ENCODE results near the gene DMXL1.

Gene DMXL1, protein sequence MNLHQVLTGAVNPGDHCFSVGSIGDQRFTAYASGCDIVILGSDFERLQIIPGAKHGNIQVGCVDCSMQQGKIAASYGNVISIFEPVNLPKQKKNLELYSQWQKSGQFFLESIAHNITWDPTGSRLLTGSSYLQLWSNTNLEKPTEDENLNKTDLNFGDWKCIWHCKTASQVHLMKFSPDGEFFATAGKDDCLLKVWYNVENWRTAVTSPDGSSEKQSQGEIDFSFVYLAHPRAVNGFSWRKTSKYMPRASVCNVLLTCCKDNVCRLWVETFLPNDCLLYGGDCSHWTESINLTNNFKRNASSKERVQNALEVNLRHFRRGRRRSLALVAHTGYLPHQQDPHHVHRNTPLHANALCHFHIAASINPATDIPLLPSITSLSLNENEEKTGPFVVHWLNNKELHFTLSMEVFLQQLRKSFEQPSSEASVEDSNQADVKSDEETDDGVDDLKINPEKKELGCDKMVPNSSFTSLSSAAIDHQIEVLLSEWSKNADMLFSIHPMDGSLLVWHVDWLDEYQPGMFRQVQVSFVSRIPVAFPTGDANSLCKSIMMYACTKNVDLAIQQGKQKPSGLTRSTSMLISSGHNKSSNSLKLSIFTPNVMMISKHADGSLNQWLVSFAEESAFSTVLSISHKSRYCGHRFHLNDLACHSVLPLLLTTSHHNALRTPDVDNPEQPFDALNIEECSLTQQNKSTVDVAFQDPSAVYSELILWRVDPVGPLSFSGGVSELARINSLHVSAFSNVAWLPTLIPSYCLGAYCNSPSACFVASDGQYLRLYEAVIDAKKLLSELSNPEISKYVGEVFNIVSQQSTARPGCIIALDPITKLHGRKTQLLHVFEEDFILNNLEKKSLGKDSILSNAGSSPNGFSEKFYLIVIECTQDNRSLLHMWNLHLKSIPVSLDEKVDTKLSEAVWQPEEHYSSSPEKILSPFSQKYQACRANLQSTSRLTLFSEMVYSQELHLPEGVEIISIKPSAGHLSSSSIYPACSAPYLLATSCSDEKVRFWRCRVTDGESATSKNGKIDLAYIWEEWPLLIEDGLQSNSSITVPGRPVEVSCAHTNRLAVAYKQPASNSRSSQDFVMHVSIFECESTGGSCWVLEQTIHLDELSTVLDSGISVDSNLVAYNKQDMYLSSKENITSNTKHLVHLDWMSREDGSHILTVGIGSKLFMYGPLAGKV (N-terminal part only)

DNA sequence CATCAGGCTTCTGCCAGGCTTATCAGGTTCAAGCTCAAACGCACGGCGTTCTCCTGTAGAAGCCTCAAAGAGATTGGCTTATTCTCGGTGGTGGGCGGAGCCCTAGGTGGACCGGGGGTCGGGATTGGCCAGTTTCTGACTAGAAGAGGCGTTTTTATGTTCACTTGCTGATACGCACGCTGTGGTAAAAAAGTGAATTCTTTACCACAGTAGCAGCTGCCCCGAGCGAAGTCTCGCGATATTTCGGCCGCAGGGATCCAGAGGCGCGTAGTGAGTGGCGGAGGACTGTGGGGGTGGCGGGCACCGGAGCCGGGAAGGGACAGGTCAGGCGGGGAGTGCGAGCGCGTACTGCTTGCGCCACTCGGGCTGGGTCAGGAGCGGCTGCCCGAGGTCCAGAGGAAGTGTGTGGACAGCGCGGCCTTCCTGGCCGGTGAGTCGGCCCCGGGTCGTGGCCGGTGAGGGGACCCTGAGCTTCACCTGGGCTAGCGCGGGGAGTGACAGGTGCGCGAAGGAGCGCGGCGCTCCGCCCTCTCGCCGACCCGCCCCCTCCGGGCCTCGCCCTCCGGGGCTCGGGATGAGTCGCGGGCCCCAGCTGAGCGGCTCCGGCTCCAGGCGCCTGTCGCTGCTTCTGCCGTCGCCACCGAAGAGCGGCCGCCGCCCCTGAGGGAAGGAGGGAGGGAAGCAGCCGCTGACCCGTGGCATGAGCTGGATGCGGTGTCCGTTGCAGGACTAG, at the start of gene DMXL1:
DMXL1 (plus strand) TSS at position 260 of the 733 bp plus-strand sequence. CDS start 483 bp downstream, outside the sequence.
- peak; percentile 86 for DNase-seq

GRCh38 chr5:119021149-119021732, 49.6 kb upstream of the DMXL1 start:
- DNase-seq = no peak

DNA sequence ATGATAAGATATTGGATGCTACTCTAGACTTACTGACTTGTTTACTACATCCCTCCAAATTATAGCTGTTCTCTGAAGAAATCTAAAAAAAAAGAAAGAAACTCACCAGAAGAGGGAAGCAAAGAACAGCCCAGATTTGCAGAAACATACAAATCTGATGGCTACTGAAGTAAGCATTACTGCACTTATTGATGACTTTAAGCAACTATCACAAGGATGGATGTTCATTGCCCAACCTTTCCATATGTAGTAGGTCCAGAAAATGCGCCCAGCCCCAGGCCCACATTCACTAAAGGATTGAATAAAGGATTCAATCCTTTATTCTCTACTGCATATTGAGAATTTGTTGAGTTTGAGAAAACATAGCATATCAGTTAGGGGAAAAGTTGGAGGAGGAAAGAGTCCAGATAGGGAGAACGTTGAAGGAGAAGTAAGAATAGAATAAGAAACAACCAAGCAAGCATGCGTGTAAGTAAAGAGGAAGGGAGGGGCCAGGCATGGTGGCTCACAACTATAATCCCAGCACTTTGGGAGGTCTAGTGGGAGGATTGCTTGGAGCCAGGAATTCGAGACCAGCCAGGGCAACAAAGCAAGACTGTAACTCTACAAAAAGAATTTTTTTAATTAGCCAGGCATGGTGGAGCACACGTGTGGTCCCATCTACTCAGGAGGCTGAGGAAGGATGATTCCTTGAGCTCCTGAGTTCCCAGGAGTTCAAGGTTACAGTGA, 48.7 kb upstream of the DMXL1 start:
- no peak for DNase-seq

DNA sequence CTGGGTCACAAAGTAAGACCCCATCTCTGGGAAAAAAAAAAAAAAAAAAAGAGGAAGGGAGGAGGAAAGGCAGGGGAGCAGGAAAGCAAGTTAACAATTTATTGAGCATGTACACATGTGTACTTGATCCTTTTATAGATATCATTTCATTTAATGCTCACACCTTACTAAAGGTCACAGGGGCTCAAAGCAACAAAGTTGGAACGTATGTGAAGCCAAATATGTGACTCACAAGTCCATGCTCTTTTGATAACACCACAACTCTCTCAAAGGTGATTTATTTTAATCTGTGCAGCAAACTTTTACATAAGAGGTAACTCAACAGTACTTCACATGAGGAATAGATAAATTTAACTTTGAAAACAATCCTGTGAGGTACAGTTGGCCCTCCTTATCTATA, 48.1 kb upstream of the DMXL1 start:
- no peak for DNase-seq

DNA sequence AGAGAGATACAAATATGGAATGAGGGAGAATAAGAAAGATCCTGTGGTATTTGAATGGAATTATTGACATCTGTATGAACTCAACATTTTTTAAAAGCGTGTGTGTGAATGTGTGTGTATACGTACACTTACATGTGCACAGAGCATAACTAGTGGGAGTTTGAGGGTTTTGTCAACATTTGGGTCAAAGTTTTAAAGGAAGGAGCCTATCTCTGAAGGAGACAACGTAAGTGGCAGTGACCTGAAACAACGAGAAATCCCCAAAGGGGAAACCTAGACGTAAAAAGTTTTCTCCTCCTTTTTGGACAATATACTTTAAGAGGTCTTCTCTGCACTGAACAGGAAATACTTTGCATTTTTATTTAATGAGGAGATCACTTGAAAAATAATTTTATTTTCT, 42.3 kb upstream of the DMXL1 start:
- DNase-seq = no peak

DNA sequence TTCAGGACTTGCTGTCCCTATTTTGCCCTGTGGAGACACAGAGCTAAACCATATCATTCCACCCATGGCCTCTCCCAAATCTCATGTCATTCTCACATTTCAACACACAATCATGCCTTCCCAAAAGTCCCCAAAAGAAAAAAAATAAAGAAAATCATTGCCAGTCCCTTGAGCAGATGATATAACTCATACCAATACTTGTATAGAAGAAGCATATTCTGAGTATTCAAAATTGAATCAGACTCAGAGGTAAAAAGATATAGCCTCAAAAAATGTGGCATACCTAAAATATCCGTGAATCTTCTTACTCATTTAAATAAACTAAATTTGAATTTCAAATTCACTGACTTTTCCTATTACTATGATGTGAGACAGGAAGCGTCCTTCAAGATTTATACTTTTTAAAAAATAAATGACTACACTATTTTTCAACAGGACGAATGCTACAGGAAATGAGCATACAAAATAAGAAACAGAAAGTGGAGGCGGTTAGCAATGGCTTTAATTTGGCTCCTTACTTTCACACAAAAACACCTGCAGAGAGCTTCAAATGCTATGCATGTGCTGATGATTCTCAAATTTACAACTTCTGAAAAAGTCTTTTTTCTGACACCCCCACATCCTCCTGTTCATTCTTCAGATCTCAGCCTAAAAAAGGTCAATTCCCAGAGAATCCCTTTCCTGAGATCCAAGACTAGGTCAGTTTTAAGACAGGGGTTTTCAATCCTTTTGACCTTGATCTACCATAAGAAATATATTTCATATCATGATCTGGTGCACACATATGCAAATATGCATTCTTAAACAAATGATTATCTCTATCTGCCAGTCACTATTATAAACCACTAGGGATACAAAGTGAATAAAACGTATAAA, 39.6 kb upstream of the DMXL1 start:
- DNase-seq = no peak

DNA sequence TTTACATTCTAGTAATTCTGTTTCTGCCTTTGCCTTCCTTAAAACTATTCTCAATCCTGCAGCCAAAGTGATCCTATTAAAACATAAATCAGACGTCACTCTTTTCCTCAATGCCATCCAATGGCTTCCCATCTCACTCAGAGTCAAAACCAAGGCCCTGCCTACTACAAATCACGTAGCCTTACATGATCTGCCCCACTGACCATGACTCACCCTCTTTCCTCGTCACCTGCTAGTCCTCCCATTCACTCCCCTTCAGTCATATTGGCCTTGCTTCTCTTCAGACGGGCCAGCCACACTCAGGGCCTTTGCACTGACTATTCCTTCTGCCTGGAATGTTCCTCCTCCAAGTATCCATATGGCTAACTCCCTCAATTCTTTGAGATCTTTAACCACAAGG, 39.0 kb upstream of the DMXL1 start:
- DNase-seq = no peak

DNA sequence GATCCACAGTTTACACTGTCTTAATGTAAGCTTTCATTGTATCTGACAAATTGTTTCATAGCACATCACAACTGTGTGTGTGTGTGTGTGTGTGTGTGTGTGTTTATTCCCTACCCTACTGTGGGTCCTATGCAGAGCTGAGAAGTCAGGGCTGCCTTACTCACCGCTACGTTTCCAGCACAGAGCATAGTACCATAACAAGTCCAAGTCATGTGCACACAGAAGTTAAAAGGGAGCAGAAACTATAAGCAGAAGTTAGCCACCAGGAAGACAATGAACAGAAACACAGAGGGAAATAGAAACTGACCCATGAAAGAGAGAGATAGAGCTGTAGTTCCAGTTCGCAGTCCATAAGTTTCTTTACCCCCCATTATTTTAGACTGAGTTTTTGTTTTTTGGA, 38.2 kb upstream of the DMXL1 start:
- DNase-seq = no peak

DNA sequence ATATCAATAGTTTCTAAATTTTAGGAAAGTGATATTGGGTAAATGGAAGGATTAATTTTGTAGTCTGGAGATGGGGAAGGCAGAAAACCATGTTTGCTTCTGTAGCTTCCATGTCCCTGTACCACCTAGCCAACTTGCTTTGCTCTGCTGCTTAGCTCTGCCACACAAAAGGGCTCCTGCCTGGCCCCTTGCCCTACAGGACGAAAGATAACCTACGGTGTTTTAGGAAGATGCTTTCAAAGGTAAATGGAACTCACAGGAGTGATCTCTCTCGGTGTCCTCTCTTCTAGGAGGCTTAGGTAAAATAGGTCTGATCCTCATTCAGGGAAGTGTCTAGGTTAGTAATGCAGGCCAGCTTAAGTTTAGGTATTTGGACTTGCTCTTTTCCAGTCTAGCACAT, 37.8 kb upstream of the DMXL1 start:
- DNase-seq = no peak

GRCh38 chr5:119036101-119036762, 34.7 kb upstream of the DMXL1 start:
- DNase-seq = no peak

DNA sequence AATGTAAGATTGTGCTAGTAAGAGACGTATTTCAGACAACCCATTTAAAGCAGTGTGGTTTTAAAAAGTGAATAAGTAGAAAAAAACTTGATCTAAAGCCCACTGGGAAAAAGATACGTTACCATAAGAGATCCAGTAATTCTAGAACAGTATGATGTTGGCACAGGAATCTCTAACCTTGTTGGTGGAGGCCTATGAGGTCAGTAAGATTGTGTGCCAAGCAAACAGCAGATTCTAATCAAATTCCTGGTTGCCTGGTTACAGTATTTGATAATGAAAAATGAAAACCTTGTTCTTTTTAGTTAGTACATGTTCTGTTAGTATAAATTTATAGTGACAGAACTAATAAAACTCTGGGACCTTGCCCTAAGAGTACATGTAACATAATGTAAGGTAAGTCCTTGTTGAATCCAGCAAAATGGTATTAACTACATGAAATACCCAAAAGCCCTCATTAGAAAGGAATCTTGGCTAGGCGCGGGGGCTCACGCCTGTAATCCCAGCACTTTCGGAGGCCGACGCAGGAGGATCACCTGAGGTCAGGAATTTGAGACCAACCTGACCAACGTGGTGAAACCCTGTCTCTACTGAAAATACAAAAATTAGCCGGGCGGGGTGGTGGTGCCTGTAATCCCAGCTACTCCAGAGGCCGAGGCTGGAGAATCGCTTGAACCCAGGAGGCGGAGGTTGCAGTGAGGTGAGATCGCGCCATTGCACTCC, 33.2 kb upstream of the DMXL1 start:
- DNase-seq = no peak

DNA sequence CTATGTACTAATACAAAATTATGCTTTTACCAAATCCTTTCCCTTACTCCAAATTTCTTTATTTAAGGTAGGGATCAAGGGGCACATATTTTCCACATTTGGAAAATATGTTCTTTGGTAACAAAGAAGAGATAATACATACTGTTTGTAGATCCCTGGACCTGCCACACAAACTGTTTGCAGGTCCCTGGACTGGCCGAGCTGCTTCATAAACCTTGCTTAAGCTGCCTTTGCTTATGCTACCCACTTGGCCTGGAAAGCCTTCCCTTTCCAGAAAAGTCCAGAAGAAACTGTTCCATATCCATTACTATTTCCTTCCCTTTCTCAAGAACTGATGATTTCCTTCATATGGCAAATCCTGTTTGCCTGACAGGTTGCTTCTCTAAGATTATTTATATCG, 22.6 kb upstream of the DMXL1 start:
- no peak for DNase-seq

DNA sequence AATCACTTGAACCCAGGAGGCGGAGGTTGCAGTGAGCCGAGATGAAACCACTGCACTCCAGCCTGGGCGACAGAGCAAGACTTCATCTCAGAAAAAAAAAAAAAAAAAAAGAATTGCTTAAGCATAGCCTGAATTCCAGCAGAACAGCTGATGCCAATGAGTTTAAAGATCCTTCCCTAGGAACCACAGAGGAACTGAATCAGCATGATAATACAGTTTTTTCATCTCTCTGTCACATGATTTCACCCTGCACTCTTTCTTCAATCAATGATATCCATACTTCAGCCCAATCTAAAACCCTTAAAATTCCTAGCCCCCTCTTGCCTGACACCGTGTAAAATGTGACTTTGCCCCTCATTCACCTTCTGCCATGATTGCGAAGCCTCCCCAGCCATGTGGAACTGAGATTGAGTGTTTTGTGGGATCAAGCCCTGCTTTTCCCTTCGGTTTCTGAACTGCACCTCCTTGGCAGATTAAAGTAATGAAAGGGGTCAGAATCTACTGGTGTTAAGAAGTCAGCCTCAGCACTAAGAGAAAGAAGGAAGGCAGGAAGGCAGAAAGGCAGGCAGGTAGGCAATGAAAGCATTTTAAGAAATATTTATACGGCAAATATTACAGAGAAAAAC, 20.9 kb upstream of the DMXL1 start:
- no peak for DNase-seq

DNA sequence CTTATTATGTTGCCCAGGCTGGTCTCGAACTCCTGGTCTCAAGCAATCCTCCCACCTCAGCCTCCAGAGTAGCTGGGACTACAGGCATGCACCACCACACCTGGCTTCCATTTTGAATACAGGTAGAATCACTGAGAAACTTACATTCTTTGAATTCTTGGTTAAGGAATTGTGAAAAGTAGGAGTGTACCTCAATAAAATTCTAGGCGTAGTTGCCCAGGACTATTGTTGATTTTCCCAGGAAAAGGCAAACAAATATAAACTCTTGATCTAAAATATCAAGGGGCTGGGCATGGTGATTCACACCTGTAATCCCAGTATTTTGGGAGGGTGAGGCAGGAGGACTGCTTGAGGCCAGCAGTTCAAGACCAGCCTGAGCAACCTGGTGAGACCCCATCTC, 16.8 kb upstream of the DMXL1 start:
- DNase-seq = no peak

- DNase-seq = no peak
Measured at GRCh38 chr5:119055294-119055693, 15.6 kb upstream of the DMXL1 start.

DNA sequence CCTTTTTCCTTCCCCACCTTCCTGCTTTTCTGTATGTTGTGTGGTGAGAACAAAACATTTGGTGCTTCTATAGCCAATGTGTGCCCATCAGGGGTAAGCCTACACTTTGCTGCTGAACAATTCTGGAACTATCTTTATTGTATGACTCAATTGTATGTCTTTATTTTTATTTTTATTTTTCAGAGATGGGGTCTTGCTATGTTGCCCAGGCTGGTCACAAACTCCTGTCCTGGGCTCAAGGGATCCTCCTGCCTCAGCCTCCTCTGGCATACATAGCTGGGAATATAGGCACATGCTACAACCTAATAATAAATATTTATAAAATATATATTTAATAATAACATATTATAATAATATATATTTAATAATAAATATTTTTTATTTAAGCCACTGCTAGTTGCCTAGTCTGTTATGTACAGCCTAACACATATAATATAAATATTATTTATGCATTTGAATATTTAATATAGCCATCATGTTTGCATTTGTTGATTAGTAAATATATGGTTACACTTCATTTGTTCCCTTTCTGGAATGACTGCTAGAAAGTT, 11.8 kb upstream of the DMXL1 start:
- no peak for DNase-seq

GRCh38 chr5:119059740-119060255, 11.1 kb upstream of the DMXL1 start:
- DNase-seq = no peak
